ENCODE results near the gene KRTAP15-1.
A peak's percentile ranks its signal among the peaks of the same experiment; 100 is the strongest.

Gene KRTAP15-1, protein sequence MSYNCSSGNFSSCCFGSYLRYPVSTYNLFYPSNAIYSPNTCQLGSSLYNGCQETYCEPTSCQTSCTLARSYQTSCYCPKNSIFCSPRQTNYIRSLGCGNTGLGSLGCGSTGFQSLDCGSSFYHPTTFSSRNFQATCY

DNA sequence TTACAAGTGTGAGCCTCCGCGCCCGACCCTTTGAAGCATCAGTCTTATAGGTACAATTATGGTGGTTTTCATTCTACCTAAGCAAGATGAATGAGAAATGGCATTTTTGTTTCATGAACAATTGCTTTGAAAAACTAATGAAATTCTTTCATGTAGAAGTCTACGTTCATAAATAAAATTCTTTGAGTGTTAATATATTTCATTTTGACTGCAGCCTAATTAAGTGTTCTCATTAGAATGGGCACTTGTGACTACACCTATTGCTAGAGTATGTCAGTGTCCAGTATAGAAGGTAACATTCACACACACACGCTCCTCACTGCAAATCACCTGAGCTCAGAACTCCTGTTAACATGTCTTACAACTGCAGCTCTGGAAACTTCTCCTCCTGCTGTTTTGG is at the start of gene KRTAP15-1:
TSS of gene KRTAP15-1 (plus strand) at position 301 of the 400 bp plus-strand sequence. CDS start at position 354, 53 bp downstream.
- no peak for DNase-seq (ENCODE audit: low spot score)

DNA sequence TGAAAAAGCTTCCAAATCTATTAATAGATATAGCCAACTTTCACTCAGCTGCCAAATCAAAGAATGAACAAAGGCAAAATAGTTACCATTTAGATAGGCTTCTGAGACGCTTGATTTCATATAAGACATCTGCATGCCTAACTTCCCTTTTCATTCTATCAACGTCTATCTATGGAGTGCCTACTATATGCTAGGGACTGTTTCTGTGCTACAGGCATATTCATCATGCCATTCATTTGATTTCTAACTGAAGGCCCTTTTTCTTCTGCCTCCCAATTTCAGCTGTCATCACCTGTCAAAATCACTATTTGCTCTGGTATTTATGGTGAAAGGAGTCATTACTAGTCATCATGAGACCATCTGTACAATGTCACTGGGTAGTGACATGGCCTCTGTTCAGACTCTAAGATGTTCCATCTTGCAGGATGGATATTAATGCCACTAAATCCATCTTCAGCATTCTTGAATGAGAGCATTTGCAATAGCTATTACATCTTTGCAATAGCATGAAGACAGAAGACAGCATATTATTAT is 48.5 kb upstream of the KRTAP15-1 start:
- no peak for DNase-seq (ENCODE audit: low spot score)

DNA sequence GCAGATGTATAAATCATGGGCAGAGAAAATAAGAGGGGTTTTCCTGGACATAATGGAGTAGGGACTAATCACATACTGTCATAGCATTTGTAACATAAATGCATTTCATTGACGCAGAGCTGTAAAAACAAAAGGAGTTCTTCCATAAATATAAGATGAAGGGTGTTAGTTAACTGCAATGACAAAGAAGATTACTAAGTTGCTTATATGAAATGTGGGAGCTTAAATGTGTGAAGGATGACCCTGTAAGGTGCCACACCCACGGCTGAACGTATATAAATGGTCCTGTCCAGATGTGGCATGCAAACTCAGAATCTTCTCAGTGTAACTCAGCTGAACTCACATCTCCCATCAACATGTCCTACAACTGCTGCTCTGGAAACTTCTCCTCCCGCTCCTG is 44.3 kb upstream of the KRTAP15-1 start, which contains the start of gene KRTAP13-1:
TSS of gene KRTAP13-1 (plus strand) at position 301 of the 400 bp plus-strand sequence. CDS start at position 357, 56 bp downstream.
- DNase-seq (ENCODE audit: low spot score): no peak

- peak; percentile 35 for DNase-seq (ENCODE audit: low spot score)
Measured at GRCh38 chr21:30408782-30409494, 31.1 kb upstream of the KRTAP15-1 start.

- no peak for DNase-seq (ENCODE audit: low spot score)
Measured at GRCh38 chr21:30415993-30416392, 24.1 kb upstream of the KRTAP15-1 start.

DNA sequence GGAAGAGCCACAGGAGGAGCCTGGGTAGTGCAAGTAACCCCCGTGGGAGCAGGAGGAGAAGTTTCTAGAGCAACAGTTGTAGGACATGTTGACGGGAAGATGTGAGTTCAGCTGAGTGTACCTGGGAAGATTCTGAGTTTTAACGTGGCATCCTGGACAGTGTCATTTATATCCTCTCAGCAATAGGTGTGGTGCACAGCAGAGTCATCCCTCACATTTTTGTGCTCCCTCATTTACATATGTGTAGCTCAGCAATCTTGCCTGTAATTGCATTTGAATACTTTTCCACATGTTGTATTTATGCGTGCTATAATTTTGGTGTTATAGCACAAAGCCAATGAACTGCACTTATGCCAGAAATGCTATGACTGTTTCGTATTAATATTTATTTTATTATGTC is 14.2 kb upstream of the KRTAP15-1 start, which contains the start of gene KRTAP13-3:
TSS of gene KRTAP13-3 (minus strand) at position 101 of the 400 bp plus-strand sequence. CDS start at position 87, 14 bp downstream.
- no peak for DNase-seq (ENCODE audit: low spot score)

- no peak for DNase-seq (ENCODE audit: low spot score)
Measured at GRCh38 chr21:30426731-30427130, 13.3 kb upstream of the KRTAP15-1 start.

- no peak for DNase-seq (ENCODE audit: low spot score)
Measured at GRCh38 chr21:30430170-30430655, 9.9 kb upstream of the KRTAP15-1 start, which contains the start of gene KRTAP13-4. TSS of gene KRTAP13-4 (plus strand) at chr21:30430220. CDS start at chr21:30430276, 56 bp downstream.

DNA sequence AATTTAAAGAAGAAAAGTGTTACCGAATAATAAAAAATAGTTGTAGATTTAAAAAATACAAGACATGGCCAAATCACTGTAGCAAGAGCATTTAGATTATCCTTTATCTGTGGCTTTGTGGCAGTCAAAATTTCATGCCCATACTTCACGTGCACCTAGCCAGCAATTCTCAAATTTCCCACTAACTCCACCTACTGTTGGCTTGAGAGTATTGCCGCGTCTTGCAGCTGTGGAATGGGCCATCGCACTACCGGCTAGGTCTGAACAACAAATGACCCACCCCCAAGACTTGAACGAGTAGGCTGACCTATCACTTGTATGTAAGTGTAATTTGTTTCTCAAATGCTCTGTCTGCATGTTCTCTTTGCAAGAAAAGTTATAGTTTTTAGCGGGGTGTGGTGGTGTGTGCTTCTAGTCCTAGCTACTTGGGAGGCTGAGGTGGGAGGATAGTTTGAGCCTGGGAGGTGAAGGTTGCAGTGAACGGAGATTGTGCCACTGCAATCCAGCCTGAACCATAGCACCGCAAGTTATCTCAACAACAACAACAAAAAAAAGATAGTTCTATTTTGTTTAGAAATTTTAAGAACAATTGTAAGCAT is 5.9 kb upstream of the KRTAP15-1 start:
- peak; percentile 22 for DNase-seq (ENCODE audit: low spot score)

GRCh38 chr21:30437010-30437565 is 3.0 kb upstream of the KRTAP15-1 start:
- no peak for DNase-seq (ENCODE audit: low spot score)

DNA sequence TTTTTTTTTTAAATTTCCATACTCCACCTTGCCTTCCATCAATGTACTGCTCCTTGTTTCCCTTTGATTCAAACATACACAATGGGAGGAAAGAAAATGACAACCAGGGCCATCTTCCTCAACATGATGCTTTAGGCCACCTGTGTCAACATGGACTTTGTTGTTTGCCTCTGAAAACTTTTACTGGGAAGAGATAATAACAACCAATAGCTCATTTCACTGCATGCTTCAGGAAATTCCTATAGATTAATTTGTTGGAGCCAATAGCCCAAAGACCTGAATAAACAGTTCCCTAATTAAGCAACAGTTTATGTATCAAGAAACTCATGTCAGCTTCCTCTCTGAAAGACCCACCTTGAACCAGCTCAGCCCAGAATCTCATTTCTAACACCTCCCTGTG is 3.2 kb downstream of the KRTAP15-1 start:
- DNase-seq (ENCODE audit: low spot score): no peak

- peak; percentile 3 for DNase-seq (ENCODE audit: low spot score)
Measured at GRCh38 chr21:30444204-30444603, 4.1 kb downstream of the KRTAP15-1 start.

- DNase-seq (ENCODE audit: low spot score): no peak
Measured at GRCh38 chr21:30447056-30447455, 7.0 kb downstream of the KRTAP15-1 start.

- no peak for DNase-seq (ENCODE audit: low spot score)
Measured at GRCh38 chr21:30448514-30448913, 8.4 kb downstream of the KRTAP15-1 start.

- DNase-seq (ENCODE audit: low spot score): no peak
Measured at GRCh38 chr21:30463713-30464112, 23.6 kb downstream of the KRTAP15-1 start.

- DNase-seq (ENCODE audit: low spot score): no peak
Measured at GRCh38 chr21:30468900-30469714, 29.0 kb downstream of the KRTAP15-1 start.

- DNase-seq (ENCODE audit: low spot score): no peak
Measured at GRCh38 chr21:30478004-30478403, 37.9 kb downstream of the KRTAP15-1 start.

DNA sequence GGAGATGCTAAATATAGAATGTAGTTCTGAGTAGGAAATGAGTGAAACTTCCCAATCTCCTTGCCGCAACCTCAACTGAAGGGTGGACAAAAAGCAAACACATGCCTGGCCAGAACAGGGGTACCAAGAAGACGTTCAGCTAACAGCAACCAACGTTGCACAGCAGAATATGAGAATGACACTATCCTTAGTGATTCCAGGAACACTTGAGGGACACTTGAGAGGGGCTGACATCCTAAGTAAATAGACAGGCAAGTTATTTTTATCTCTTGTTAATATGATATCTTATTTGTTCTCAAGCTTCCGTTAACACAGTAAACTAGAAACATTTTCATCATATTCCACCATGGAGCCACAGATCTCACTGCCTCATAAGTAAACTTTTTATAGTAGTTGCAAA is 39.2 kb downstream of the KRTAP15-1 start:
- DNase-seq (ENCODE audit: low spot score): no peak

- peak; percentile 3 for DNase-seq (ENCODE audit: low spot score)
Measured at GRCh38 chr21:30480145-30480544, 40.1 kb downstream of the KRTAP15-1 start, which contains the start of gene KRTAP19-1. TSS of gene KRTAP19-1 (minus strand) at chr21:30480367. CDS start at chr21:30480317, 50 bp downstream.

DNA sequence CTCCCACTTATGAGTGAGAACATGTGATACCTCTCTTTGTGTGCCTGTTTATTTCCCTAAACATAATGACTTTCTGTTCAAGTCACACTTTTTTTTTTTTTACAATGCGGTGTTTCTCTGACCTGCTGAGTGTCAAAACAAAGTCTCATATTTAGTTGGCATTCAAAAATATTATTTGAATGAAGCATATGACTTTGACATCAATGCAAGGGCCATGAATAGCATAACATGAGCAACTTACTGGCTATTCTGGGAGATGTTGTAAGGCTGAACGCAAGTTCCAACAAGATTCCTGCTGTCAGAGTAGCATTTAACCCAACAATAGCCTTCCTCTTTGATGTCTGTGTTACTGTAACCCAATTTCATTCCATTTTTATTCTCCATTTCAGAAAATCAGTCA is 42.1 kb downstream of the KRTAP15-1 start:
- peak; percentile 40 for DNase-seq (ENCODE audit: low spot score)

GRCh38 chr21:30486180-30486579 is 46.1 kb downstream of the KRTAP15-1 start:
- no peak for DNase-seq (ENCODE audit: low spot score)

Data from COLO829 (cell line).